Colonic mucosa (tissue), 4 donors: ENCODE measurements around the gene CYYR1. TPM values are rescaled to one million over a fixed set of nuclear protein-coding genes. Genes with fewer than 3 reads are reported as not detected.

Experiments used
- DNase-seq: peaks from one replicate; pipeline ENCODE4 v3.0.0-alpha.2; 2020
- H3K27ac ChIP-seq: fragments of 200-600 bp; one replicate; pipeline ENCODE4 v1.8.0; 2021
- H3K27me3 ChIP-seq: fragments of 200-600 bp; one replicate; pipeline ENCODE4 v1.8.0; 2021
- H3K36me3 ChIP-seq: fragments of 200-600 bp; one replicate; pipeline ENCODE4 v1.8.0; 2021
- H3K4me1 ChIP-seq: fragments of 200-600 bp; one replicate; pipeline ENCODE4 v1.8.0; 2021; ENCODE audit warnings: mild to moderate bottlenecking
- H3K4me3 ChIP-seq: fragments of 200-600 bp; one replicate; pipeline ENCODE4 v1.8.0; 2021
- H3K9ac ChIP-seq, 2 donors: one replicate each; pipeline ENCODE4 v1.7.0; 2013; ENCODE audit warnings: control low read depth in 2 of 2, low read depth in 2 of 2, low read length in 2 of 2
- H3K9me3 ChIP-seq: fragments of 200-600 bp; one replicate; pipeline ENCODE4 v1.8.0; 2021
- CTCF ChIP-seq: fragments of 200-600 bp; IDR thresholded peaks from one replicate; pipeline ENCODE4 v1.8.0; 2022; ENCODE audit warnings: antibody characterized with exemption, mild to moderate bottlenecking
- intact Hi-C: fragments of 100-400 bp; cut with DNase I; formaldehyde crosslinking; loops from one replicate; pipeline ENCODE4 v1.14.1; 2022
- total RNA-seq, 2 donors: library from RNA; stranded (reverse); fragmentation: NEBNext Ultra II Directional in 1 of 2; extraction: Animal tissue kit (Norgen Biotek cat#: 25700) in 1 of 2; gene quantifications; one replicate each; pipeline ENCODE4 v1.2.1, GENCODE V29; 2021
- donor health status: healthy.
- donor health status: DM: no; HTN: no; CAD: no.
- donor health status: DM: no; HTN: no; CAD: no.

The CYYR1 gene
- 1 to 10 TPM; 1.6 to 5.5 TPM for total RNA-seq

- intact Hi-C loops: no loop called here
These were observed at the start of gene CYYR1 for GRCh38 chr21:26572702-26573381. Gene CYYR1, minus strand, starts transcription at chr21:26573286. Its CDS starts 346 bp downstream, at chr21:26572940.

GRCh38 chr21:26617176-26617575 lies 44.1 kb upstream of the CYYR1 start:
- no peak for DNase-seq
- Histone ChIP-seq H3K4me3 (no peak overlapping the region), H3K9ac (no peak overlapping the region), H3K27ac (no peak overlapping the region), H3K4me1 (no peaks in the 10 kb centered on the region), H3K36me3 (no peaks in the 10 kb centered on the region), H3K27me3 (no peaks in the 10 kb centered on the region), H3K9me3 (no peaks in the 10 kb centered on the region)
- intact Hi-C loops: no loop called here
- TF ChIP-seq CTCF: no peak

More at GRCh38 chr21:26572702-26573381, at the start of gene CYYR1:
- H3K36me3 ChIP-seq: no peaks in the 10 kb centered on the region
- no peak within 1 kb of the TSS for H3K9ac ChIP-seq
- peaks cover 4% of the 10 kb centered on the region for H3K27me3 ChIP-seq
- no peaks in the 10 kb centered on the region for H3K4me1 ChIP-seq
- no peak within 1 kb of the TSS for H3K27ac ChIP-seq
- H3K4me3 ChIP-seq: peak within 1 kb of the TSS; percentile 19
- DNase-seq: no peak
- no peak for TF ChIP-seq CTCF
- no peaks in the 10 kb centered on the region for H3K9me3 ChIP-seq

- DNase-seq: no peak
- TF ChIP-seq CTCF: no peak
- no peaks in the 10 kb centered on the region for H3K4me1 ChIP-seq
- H3K9ac ChIP-seq: no peak overlapping the region
- no peak overlapping the region for H3K27ac ChIP-seq
- H3K36me3 ChIP-seq: no peaks in the 10 kb centered on the region
- no peak overlapping the region for H3K4me3 ChIP-seq
- H3K27me3 ChIP-seq: no peaks in the 10 kb centered on the region
- no peaks in the 10 kb centered on the region for H3K9me3 ChIP-seq
- intact Hi-C loops: no loop called here
These were observed 41.2 kb upstream of the CYYR1 start for GRCh38 chr21:26614251-26614650.

GRCh38 chr21:26599261-26599660 lies 26.2 kb upstream of the CYYR1 start:
- Histone ChIP-seq H3K27me3 (no peaks in the 10 kb centered on the region), H3K4me3 (no peak overlapping the region), H3K4me1 (no peaks in the 10 kb centered on the region), H3K36me3 (no peaks in the 10 kb centered on the region), H3K27ac (no peak overlapping the region), H3K9me3 (no peaks in the 10 kb centered on the region), H3K9ac (no peak overlapping the region)
- intact Hi-C loops: no loop called here
- no peak for TF ChIP-seq CTCF
- DNase-seq: no peak

- H3K27me3 ChIP-seq: no peaks in the 10 kb centered on the region
- H3K9me3 ChIP-seq: no peaks in the 10 kb centered on the region
- no peaks in the 10 kb centered on the region for H3K4me1 ChIP-seq
- no peak for TF ChIP-seq CTCF
- intact Hi-C loops: no loop called here
- DNase-seq: no peak
- no peak overlapping the region for H3K9ac ChIP-seq
- no peaks in the 10 kb centered on the region for H3K36me3 ChIP-seq
- no peak overlapping the region for H3K4me3 ChIP-seq
- H3K27ac ChIP-seq: no peak overlapping the region
These were observed 24.9 kb upstream of the CYYR1 start for GRCh38 chr21:26597981-26598380.
